ENCODE data around the gene RNF5.

RNF5 gene

GRCh38 chr6:32152769-32153563, 25.2 kb upstream of the RNF5 start:
- DNase-seq (ENCODE audit: low read depth) = peak; percentile 38
- peak overlapping the region; percentile 94 for H3K4me3 ChIP-seq (ENCODE audit: low read length)
- no peak for TF ChIP-seq CTCF (IDR thresholded peaks at IDR 0.05; ENCODE audit: insufficient read depth, low read depth, low read length, missing control alignments)

- TF ChIP-seq CTCF (IDR thresholded peaks at IDR 0.05; ENCODE audit: insufficient read depth, low read depth, low read length, missing control alignments) = peak; percentile 26
- H3K4me3 ChIP-seq (ENCODE audit: low read length) = peak within 1 kb of the TSS; percentile 94
- DNase-seq (ENCODE audit: low read depth) = peak; percentile 88
These were observed 24.4 kb upstream of the RNF5 start, which contains the start of gene PPT2 for GRCh38 chr6:32153564-32154513. Gene PPT2 (plus strand): TSS chr6:32154141. CDS start chr6:32154595, 454 bp downstream.

- H3K4me3 ChIP-seq (ENCODE audit: low read length) = peak overlapping the region; percentile 94
- TF ChIP-seq CTCF (IDR thresholded peaks at IDR 0.05; ENCODE audit: insufficient read depth, low read depth, low read length, missing control alignments) = peak; percentile 71
- DNase-seq (ENCODE audit: low read depth) = peak; percentile 79
These were observed 23.6 kb upstream of the RNF5 start for GRCh38 chr6:32154514-32155161.

- H3K4me3 ChIP-seq (ENCODE audit: low read length) = no peak overlapping the region
- no peak for DNase-seq (ENCODE audit: low read depth)
- no peak for TF ChIP-seq CTCF (IDR thresholded peaks at IDR 0.05; ENCODE audit: insufficient read depth, low read depth, low read length, missing control alignments)
These were observed 21.3 kb upstream of the RNF5 start for GRCh38 chr6:32156891-32157290.

GRCh38 chr6:32158052-32158451, 20.2 kb upstream of the RNF5 start:
- no peak for DNase-seq (ENCODE audit: low read depth)
- TF ChIP-seq CTCF (IDR thresholded peaks at IDR 0.05; ENCODE audit: insufficient read depth, low read depth, low read length, missing control alignments) = no peak
- H3K4me3 ChIP-seq (ENCODE audit: low read length) = no peak overlapping the region

GRCh38 chr6:32163559-32164258, 14.5 kb upstream of the RNF5 start:
- no peak for TF ChIP-seq CTCF (IDR thresholded peaks at IDR 0.05; ENCODE audit: insufficient read depth, low read depth, low read length, missing control alignments)
- DNase-seq (ENCODE audit: low read depth) = no peak
- H3K4me3 ChIP-seq (ENCODE audit: low read length) = no peak overlapping the region
